Measurements from ENCODE around the gene PARP15.

PARP15 gene

DNA sequence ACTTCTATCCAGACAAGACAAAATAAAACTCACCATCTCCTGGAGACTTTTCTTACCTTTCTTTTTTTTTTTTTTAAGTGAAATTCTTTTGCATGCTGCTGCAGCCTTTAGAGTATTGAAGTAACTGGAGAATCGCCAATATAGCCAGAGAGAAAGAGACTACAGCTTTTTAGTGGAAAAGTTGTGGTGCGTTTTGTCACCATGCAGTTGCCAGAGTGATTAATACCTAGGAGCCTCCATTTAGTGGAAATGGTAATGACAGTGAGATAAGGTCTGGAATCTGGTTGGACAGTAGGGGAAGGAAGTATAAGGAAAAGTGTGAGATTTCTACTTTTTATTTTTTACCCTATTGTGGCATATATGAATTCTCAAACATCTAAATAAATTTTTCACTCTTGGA lies 85.1 kb downstream of the PARP15 start:
- in situ Hi-C loops (cut with HindIII; ENCODE audit: low pct_ligation_motif_present, low sequenced_read_pairs): no loop called here
- Histone ChIP-seq H3K36me3 (replicated peaks) (no peaks in the 10 kb centered on the region), H3K27ac (no peak overlapping the region), H3K27me3 (replicated peaks) (no peaks in the 10 kb centered on the region), H3K4me3 (ENCODE audit: low read depth, low read length) (no peak overlapping the region)
- TF ChIP-seq, protein P1, sequence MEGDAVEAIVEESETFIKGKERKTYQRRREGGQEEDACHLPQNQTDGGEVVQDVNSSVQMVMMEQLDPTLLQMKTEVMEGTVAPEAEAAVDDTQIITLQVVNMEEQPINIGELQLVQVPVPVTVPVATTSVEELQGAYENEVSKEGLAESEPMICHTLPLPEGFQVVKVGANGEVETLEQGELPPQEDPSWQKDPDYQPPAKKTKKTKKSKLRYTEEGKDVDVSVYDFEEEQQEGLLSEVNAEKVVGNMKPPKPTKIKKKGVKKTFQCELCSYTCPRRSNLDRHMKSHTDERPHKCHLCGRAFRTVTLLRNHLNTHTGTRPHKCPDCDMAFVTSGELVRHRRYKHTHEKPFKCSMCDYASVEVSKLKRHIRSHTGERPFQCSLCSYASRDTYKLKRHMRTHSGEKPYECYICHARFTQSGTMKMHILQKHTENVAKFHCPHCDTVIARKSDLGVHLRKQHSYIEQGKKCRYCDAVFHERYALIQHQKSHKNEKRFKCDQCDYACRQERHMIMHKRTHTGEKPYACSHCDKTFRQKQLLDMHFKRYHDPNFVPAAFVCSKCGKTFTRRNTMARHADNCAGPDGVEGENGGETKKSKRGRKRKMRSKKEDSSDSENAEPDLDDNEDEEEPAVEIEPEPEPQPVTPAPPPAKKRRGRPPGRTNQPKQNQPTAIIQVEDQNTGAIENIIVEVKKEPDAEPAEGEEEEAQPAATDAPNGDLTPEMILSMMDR (IDR thresholded peaks at IDR 0.05; ENCODE audit: low read depth, low read length, missing control alignments): no peak
- no peak for DNase-seq

DNA sequence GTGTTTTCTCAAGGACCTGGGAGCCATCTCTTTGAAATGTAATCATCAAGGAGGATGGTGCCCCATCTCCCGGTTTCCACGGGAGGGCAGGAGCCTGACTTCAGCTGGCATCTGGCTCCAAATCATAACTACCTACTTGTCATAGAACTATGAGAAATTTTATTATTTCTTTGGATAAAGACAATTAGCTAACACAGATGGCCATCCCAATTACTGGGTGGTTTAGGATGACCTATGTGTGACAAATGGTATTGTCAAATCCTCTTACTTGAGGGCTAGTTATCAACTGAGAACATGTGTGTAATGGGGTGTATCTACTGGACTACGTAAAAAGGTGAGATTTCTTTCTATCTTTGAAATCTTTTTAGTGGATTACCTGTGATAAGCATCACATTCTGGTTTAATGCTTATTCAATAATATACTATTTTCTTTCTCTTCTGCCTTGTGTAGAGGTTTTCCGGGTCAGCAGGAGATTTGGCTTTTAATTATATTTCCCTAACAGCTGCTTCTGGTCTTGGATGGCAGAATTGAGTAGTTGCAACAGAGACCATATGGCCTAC lies 87.9 kb downstream of the PARP15 start:
- H3K27ac ChIP-seq: no peak overlapping the region
- no peak for DNase-seq
- no peaks in the 10 kb centered on the region for H3K36me3 ChIP-seq (replicated peaks)
- TF ChIP-seq, protein P1 (IDR thresholded peaks at IDR 0.05; ENCODE audit: low read depth, low read length, missing control alignments): no peak
- in situ Hi-C loops (cut with HindIII; ENCODE audit: low pct_ligation_motif_present, low sequenced_read_pairs): no loop called here
- no peaks in the 10 kb centered on the region for H3K27me3 ChIP-seq (replicated peaks)
- H3K4me3 ChIP-seq (ENCODE audit: low read depth, low read length): no peak overlapping the region

DNA sequence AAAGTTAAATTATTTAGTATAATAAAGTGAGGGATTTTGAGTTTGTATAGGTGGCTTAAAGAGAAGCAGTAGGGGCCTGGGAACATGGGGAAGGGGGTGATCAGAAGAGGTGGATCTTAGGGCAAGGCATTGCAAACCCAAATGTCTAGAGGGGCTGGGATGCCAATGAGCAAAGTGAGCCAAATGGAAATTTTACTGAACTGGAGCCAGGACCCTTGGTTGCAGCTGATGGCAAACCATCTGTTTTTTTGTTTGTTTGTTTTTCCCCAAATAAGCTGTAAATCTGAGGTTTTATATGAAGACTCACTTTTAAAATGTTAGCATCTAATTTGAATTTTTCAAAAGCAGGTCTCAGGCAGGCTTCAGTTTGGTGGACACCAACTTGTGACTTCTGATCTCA lies 88.4 kb downstream of the PARP15 start:
- in situ Hi-C loops (cut with HindIII; ENCODE audit: low pct_ligation_motif_present, low sequenced_read_pairs): no loop called here

DNA sequence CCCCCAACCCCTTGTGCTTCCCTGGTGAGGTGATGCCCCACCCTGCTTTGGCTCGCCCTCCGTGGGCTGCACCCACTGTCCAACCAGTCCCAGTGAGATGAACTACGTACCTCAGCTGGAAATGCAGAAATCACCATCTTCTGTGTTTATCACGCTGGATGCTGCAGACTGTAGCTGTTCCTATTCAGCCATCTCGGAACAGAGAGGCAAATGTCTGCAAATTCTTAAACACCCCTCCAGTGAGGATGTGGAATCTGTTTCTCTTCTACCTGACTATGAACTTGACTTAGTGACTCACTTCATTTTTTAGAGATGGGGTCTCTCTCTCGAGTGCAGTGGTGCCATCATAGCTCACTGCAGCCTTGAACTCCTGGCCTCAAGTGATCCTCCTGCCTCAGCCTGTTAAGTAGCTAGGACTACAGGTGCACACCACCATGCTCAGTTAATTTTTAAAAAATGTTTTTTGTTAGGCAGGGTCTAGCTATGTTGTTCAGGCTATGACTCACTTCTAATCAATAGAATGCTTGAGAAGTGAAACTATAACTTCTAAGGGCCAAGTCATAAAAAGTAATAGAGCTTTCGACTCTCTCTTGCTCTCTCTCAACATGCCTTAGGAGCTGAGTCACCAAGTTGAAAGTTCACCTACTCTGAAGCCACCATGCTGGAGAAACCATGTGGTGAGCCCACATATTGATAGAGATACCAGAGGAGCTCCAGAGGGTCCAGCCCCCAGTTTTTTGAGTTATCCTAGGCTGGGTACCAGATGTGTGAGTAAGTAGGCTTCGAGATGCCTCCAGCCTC lies 91.7 kb downstream of the PARP15 start:
- H3K36me3 ChIP-seq (replicated peaks): no peaks in the 10 kb centered on the region
- in situ Hi-C loops (cut with HindIII; ENCODE audit: low pct_ligation_motif_present, low sequenced_read_pairs): no loop called here
- H3K27me3 ChIP-seq (replicated peaks): no peaks in the 10 kb centered on the region
- peak overlapping the region; percentile 17 for H3K27ac ChIP-seq
- peak; percentile 88 for DNase-seq
- no peak overlapping the region for H3K4me3 ChIP-seq (ENCODE audit: low read depth, low read length)
- TF ChIP-seq, protein P1 (IDR thresholded peaks at IDR 0.05; ENCODE audit: low read depth, low read length, missing control alignments): no peak

More for the DNA sequence above, 88.4 kb downstream of the PARP15 start:
- H3K27me3 ChIP-seq (replicated peaks): no peaks in the 10 kb centered on the region
- DNase-seq: no peak
- no peaks in the 10 kb centered on the region for H3K36me3 ChIP-seq (replicated peaks)
- H3K27ac ChIP-seq: no peak overlapping the region
- H3K4me3 ChIP-seq (ENCODE audit: low read depth, low read length): no peak overlapping the region
- TF ChIP-seq, protein P1 (IDR thresholded peaks at IDR 0.05; ENCODE audit: low read depth, low read length, missing control alignments): no peak

DNA sequence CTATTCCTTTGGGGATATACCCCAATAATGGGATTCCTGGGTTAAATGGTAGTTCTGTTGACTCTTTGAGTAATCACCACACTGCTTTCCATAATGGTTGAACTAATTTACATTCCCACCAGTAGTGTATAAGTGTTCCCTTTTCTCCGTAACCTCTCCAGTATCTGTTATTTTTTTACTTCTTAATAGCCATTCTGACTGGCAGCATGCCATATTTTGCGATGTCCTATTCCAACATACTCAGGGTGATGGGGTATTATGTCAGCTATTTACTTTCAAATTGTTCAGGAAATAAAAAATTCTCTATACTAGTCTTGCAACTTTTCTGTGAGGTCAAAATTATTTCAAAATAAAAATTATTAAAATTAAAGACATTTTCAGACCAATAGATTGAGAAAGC lies 94.1 kb downstream of the PARP15 start:
- in situ Hi-C loops (cut with HindIII; ENCODE audit: low pct_ligation_motif_present, low sequenced_read_pairs): no loop called here

More for the DNA sequence above, 94.1 kb downstream of the PARP15 start:
- Histone ChIP-seq H3K27me3 (replicated peaks) (no peaks in the 10 kb centered on the region), H3K27ac (no peak overlapping the region), H3K36me3 (replicated peaks) (no peaks in the 10 kb centered on the region), H3K4me3 (ENCODE audit: low read depth, low read length) (no peak overlapping the region)
- DNase-seq: no peak
- TF ChIP-seq, protein P1 (IDR thresholded peaks at IDR 0.05; ENCODE audit: low read depth, low read length, missing control alignments): no peak

Data from brain microvascular endothelial cell (primary cell).